SU-DHL-6 (cell line): ENCODE data around the gene PRKN.
"Not testable (repeated sequence)": the region's sequence is repeated elsewhere in the genome, so short reads cannot be mapped to it uniquely, and the experiment has no call there.

Experiments used
- H2AFZ ChIP-seq: fragments of 200-600 bp; sonication (generic); 2 replicates; pipeline ENCODE4 v1.6.1; 2014; ENCODE audit warnings: low read depth, mild to moderate bottlenecking, moderate library complexity, mixed read lengths, antibody characterized with exemption, low read length; ENCODE audit not compliant: severe bottlenecking
- H3F3A ChIP-seq: fragments of 200-600 bp; shearing (Covaris generic); 2 replicates; pipeline ENCODE4 v1.6.0; 2016; ENCODE audit warnings: antibody characterized with exemption, mild to moderate bottlenecking; ENCODE audit not compliant: insufficient read depth
- H3K27ac ChIP-seq: fragments of 200-600 bp; sonication (generic); 2 replicates; pipeline ENCODE4 v1.5.1; 2016; ENCODE audit warnings: low read depth, mild to moderate bottlenecking, low read length, moderate library complexity, mixed read lengths
- H3K27me3 ChIP-seq: fragments of 200-600 bp; sonication (generic), shearing (Covaris generic); 2 replicates; pipeline ENCODE4 v1.6.0; 2014; ENCODE audit warnings: mild to moderate bottlenecking, low read length
- H3K36me3 ChIP-seq: fragments of 200-600 bp; sonication (generic); 2 replicates; pipeline ENCODE4 v1.6.1; 2014; ENCODE audit warnings: mild to moderate bottlenecking, low read length, mixed read lengths
- H3K4me2 ChIP-seq: fragments of 300-600, 200-600 bp; shearing (Covaris generic), sonication (generic); 2 replicates; pipeline ENCODE4 v1.6.0; 2014; ENCODE audit warnings: low read length, low read depth, mild to moderate bottlenecking; ENCODE audit not compliant: poor library complexity, severe bottlenecking
- H3K4me3 ChIP-seq: fragments of 200-600 bp; sonication (generic); 2 replicates; pipeline ENCODE4 v1.5.1; 2014; ENCODE audit warnings: antibody characterized with exemption, low read length, mild to moderate bottlenecking, mixed read lengths; ENCODE audit not compliant: insufficient read depth, poor library complexity, severe bottlenecking
- H3K79me2 ChIP-seq: fragments of 200-600 bp; sonication (generic); 2 replicates; pipeline ENCODE4 v1.6.1; 2014; ENCODE audit warnings: mild to moderate bottlenecking, low read length, moderate library complexity; ENCODE audit not compliant: insufficient read depth
- H3K9ac ChIP-seq: fragments of 200-600 bp; sonication (generic); 2 replicates; pipeline ENCODE4 v1.7.0; 2014; ENCODE audit warnings: mild to moderate bottlenecking, low read length
- H3K9me2 ChIP-seq: fragments of 200-600 bp; sonication (generic); replicated peaks from 2 replicates; pipeline ENCODE4 v1.6.1; 2014; ENCODE audit warnings: low read length; ENCODE audit not compliant: insufficient read depth
- H3K9me3 ChIP-seq: fragments of 200-600 bp; sonication (generic); 2 replicates; pipeline ENCODE4 v1.6.1; 2014; ENCODE audit warnings: low read length, mixed read lengths; ENCODE audit not compliant: insufficient read depth
- H4K20me1 ChIP-seq: fragments of 200-600 bp; sonication (generic); 2 replicates; pipeline ENCODE4 v1.6.1; 2014; ENCODE audit warnings: low read depth, mild to moderate bottlenecking, antibody characterized with exemption, low read length, moderate library complexity, mixed read lengths
- CTCF ChIP-seq: fragments of 200-600 bp; sonication (generic); IDR thresholded peaks from one replicate; pipeline ENCODE4 v1.5.1; 2017; ENCODE audit warnings: antibody characterized with exemption, mild to moderate bottlenecking, low read length, moderate library complexity; ENCODE audit not compliant: insufficient read depth, poor library complexity, severe bottlenecking
- EZH2phosphoT487 ChIP-seq: fragments of 200-600 bp; sonication (generic), shearing (Covaris generic); conservative IDR thresholded peaks from 2 replicates; pipeline ENCODE4 v1.6.1; 2018; ENCODE audit warnings: mild to moderate bottlenecking, antibody characterized with exemption, low read length, moderate library complexity, mixed read lengths

Gene PRKN

GRCh38 chr6:162680871-162681270 lies 46.7 kb downstream of the PRKN start:
- H2AFZ ChIP-seq = no peak overlapping the region
- no peak overlapping the region for H3K27ac ChIP-seq
- H3K9me2 ChIP-seq = no peaks in the 10 kb centered on the region
- H3K79me2 ChIP-seq = no peaks in the 10 kb centered on the region
- H3K9me3 ChIP-seq = no peaks in the 10 kb centered on the region
- H3K36me3 ChIP-seq = no peaks in the 10 kb centered on the region
- no peaks in the 10 kb centered on the region for H3F3A ChIP-seq
- TF ChIP-seq EZH2phosphoT487 (no peak), CTCF (no peak)
- H3K27me3 ChIP-seq = no peaks in the 10 kb centered on the region
- no peak overlapping the region for H3K4me3 ChIP-seq
- no peaks in the 10 kb centered on the region for H4K20me1 ChIP-seq
- no peak overlapping the region for H3K4me2 ChIP-seq
- H3K9ac ChIP-seq = no peak overlapping the region

- H3K36me3 ChIP-seq = no peaks in the 10 kb centered on the region
- H3F3A ChIP-seq = no peaks in the 10 kb centered on the region
- H3K27ac ChIP-seq = no peak overlapping the region
- H3K4me3 ChIP-seq = no peak overlapping the region
- H3K79me2 ChIP-seq = no peaks in the 10 kb centered on the region
- no peak overlapping the region for H3K9ac ChIP-seq
- TF ChIP-seq EZH2phosphoT487 (no peak), CTCF (no peak)
- no peaks in the 10 kb centered on the region for H3K27me3 ChIP-seq
- no peaks in the 10 kb centered on the region for H3K9me2 ChIP-seq
- H2AFZ ChIP-seq = no peak overlapping the region
- H4K20me1 ChIP-seq = no peaks in the 10 kb centered on the region
- no peaks in the 10 kb centered on the region for H3K9me3 ChIP-seq
- H3K4me2 ChIP-seq = no peak overlapping the region
Observed at GRCh38 chr6:162680367-162680766, 47.2 kb downstream of the PRKN start.

- Histone ChIP-seq H3K79me2 (no peaks in the 10 kb centered on the region), H3K9me2 (no peaks in the 10 kb centered on the region), H3K9ac (no peak overlapping the region), H3K36me3 (no peaks in the 10 kb centered on the region), H3K27ac (no peak overlapping the region), H3K9me3 (no peaks in the 10 kb centered on the region), H3K4me3 (no peak overlapping the region), H3F3A (no peaks in the 10 kb centered on the region), H2AFZ (no peak overlapping the region), H3K27me3 (no peaks in the 10 kb centered on the region), H3K4me2 (no peak overlapping the region), H4K20me1 (no peaks in the 10 kb centered on the region)
- TF ChIP-seq EZH2phosphoT487 = no peak
- TF ChIP-seq CTCF = no peak
Observed at GRCh38 chr6:162679681-162680080, 47.9 kb downstream of the PRKN start.

- H4K20me1 ChIP-seq, H3K27ac ChIP-seq: not testable (repeated sequence)
Observed at GRCh38 chr6:162678896-162679295, 48.7 kb downstream of the PRKN start.

More at GRCh38 chr6:162678896-162679295, 48.7 kb downstream of the PRKN start:
- not testable (repeated sequence) for H3K79me2 ChIP-seq, H3K9ac ChIP-seq, H3K4me3 ChIP-seq, H3K27me3 ChIP-seq, H3F3A ChIP-seq, H3K4me2 ChIP-seq, H3K9me2 ChIP-seq, H3K9me3 ChIP-seq, H3K36me3 ChIP-seq, H2AFZ ChIP-seq
